NCI-H748 treated with DMSO at 0.1 percent for 48 hours (cell line): ENCODE measurements around the gene MAGIX.
A peak's percentile ranks its signal among the peaks of the same experiment; 100 is the strongest.
"Not testable (repeated sequence)": the region's sequence is repeated elsewhere in the genome, so short reads cannot be mapped to it uniquely, and the experiment has no call there.

Experiments
- DNase-seq: peaks from one replicate; lab custom pipeline; 2025; lab: John Stamatoyannopoulos, UW

The MAGIX gene

GRCh38 chrX:49162620-49163019 lies at the start of gene MAGIX:
MAGIX (plus strand) TSS chrX:49162758; CDS start chrX:49162890, 132 bp downstream.
- no peak for DNase-seq

GRCh38 chrX:49116076-49116475 lies 46.5 kb upstream of the MAGIX start:
- no peak for DNase-seq

DNA sequence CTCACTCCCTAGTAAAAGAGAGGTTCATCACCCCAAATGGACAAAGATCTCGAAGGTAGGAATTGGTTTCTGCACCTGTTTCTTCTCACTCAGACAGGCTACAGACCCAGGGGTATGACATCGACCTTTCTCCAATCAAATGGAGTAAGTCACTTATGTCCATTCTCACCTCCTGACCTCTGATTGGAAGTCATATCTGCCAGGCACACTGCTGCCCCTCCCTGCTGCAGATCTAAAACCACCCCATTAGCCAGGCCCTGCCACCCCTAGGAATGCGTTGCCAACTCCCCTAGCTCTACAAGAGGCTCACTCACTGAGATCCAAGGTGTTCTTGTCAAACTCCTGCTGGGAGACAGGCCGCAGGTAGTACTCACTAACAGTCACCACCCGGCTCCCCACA lies 45.8 kb upstream of the MAGIX start:
- no peak for DNase-seq

DNA sequence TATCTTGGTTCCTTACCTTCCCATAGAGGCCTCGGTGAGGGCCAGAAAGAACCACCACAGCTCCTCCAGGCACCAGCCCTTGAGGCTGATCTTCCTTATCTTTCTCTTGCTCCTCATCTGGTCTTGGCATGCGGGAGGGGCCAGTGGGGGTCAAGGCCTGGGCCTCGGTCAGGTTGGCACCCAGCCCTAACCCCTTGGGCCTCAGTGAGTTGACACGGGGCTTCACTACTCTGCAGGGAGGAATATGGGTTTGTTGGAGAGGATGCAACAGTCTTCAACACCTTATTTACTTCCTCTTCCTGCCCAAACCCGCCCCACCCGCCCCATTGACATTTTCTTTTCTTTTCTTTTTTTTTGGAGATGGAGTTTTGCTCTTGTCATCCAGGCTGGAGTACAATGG lies 45.0 kb upstream of the MAGIX start:
- DNase-seq = no peak

GRCh38 chrX:49120091-49120490 lies 42.5 kb upstream of the MAGIX start:
- no peak for DNase-seq

GRCh38 chrX:49122499-49122898 lies 40.1 kb upstream of the MAGIX start:
- DNase-seq = no peak

DNA sequence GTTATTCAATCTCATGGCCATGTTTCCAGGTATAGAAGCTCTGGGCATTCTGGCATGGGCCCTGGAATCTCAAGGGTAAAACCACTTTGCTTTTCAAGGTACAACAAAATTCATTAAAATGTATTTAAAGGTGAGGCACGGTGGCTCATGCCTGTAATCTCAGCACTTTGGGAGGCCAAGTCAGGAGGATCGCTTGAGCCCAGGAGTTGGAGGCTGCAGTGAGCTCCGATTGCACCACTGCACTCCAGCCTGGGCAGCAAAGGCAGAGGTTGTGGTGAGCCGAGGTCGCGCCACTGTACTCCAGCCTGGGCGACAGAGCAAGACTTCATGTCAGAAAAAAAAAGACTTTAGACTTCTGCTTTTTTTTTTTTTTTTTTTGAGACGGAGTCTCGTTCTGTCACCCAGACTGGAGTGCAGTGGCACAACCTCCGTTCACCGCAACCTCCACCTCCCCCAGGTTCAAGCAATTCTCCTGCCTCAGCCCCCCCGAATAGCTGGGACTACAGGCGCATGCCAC lies 34.8 kb upstream of the MAGIX start:
- not testable (repeated sequence) for DNase-seq

GRCh38 chrX:49129427-49129826 lies 33.1 kb upstream of the MAGIX start:
- DNase-seq = no peak

- not testable (repeated sequence) for DNase-seq
These were observed 30.3 kb upstream of the MAGIX start for GRCh38 chrX:49132275-49132674.

DNA sequence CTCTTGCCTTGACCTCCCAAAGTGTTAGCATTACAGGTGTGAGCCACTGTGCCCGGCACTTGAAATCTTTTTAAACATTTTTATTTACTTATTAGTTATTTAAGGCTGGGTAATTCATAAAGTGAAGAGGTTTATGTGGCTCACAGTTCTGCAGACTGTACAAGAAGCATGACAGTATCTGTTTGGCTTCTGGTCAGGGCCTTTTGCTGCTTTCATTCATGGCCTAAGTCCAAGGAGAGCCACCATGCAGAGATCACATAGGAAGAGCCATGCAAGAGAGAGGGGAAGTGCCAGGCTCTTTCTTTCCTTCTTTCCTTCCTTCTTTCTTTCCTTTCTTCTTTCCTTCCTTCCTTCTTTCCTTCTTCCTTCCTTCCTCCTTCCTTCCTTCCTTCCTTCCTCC lies 28.8 kb upstream of the MAGIX start:
- no peak for DNase-seq

- DNase-seq = no peak
These were observed 25.1 kb upstream of the MAGIX start for GRCh38 chrX:49137492-49137891.

DNA sequence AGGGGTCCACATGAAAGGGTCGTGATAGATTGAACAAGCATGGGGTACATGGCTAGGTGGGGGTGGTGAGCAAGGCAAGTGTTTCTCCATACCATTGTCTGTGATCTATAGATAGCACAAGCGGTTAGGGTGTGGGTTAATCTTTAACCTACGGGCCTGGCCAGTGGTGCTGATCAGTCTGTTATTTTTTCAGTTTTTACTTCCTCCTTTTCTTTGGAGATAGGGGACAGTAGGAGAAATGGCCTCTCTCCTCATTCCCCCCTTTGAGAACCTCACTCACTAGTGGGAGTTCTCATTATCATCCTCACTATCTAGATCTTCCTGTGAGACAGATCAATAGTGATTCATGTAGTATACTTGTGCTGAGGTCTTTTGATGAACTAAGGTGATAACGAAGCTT lies 22.8 kb upstream of the MAGIX start:
- no peak for DNase-seq

DNA sequence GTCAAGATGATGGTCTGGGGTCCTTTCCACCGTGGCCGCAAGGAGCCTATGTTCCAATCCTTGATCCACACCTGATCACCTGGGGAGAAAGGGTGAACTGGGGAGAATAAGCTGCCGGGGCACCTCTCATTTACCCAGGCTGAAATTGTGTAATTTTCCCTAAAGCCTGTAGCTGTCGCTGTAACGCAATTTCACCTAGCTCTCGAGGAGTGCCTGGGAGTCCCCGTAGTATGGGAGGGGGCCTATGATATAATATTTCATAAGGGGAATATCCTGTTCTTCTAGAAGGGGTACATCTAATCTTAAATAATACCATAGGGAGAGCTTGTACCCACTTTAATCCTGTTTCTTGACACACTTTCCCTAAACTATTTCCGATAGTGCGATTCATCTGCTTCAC lies 20.3 kb upstream of the MAGIX start:
- not testable (repeated sequence) for DNase-seq

DNA sequence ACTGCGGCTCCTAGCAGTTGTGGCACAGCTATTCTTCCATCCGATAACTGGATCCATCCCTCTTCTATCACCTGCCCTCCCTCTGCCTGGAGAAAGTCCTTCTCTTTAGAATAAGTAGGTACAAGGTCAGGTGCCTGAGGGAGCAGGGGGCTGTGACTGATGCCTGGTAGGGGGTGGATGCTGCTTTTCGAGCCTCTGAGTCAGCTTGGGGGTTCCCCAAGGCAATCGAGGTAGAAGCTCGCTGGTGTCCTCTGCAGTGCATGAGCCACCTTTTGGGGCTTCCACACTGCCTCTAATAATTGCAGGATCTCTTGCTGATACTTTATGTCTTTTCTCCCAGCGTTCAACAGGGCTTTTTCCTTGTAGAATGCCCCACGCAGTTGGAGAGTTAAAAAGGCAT lies 19.4 kb upstream of the MAGIX start:
- DNase-seq = not testable (repeated sequence)

GRCh38 chrX:49147282-49147681 lies 15.3 kb upstream of the MAGIX start:
- no peak for DNase-seq

DNA sequence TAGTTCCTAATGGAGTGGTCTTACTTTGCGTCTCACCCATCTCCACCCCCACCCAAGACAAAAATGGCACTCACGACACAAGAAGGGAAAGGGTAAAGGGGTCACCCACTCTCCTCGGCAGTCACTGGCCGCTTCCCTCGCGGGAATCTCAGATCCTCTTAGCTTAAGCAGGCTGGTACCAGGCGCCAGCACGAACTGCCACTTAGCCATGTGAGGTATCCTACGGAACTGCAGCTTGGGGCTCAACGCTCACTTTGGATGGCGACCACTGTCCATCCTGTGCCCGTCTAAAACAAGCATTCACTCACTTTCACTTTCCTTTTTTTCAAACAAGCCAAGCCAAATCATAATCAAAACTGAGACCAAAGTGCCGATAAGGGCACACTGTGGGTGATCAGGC lies 14.6 kb upstream of the MAGIX start:
- DNase-seq = no peak

DNA sequence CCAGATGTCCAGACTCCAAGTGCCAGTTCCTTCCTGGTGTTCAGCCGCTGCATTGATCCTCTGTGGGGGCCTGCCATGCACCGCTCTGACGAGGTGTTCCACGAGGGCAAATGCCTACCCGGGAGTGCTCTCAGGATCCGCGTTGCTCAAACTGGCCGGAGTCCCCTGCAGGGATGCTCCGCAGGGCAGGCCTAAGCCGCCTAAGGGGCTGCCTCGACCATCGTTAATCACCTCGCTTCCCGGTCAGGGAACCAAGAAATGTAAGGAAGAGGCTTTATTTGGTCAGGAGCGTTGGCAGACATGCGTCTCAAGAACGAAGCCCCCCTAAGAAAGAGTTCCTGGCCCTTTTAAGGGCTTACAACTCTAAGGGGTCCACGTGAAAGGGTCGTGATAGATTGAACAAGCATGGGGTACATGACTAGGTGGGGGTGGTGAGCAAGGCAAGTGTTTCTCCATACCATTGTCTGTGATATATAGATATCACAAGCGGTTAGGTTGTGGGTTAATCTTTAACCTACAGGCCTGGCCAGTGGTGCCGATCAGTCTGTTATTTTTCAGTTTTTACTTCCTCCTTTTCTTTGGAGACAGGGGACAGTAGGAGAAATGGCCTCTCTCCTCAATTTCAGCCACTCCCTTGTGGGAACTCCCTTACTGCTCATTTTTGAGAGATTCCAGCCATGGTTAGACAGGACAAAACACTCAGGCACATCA lies 14.0 kb upstream of the MAGIX start:
- DNase-seq = not testable (repeated sequence)

DNA sequence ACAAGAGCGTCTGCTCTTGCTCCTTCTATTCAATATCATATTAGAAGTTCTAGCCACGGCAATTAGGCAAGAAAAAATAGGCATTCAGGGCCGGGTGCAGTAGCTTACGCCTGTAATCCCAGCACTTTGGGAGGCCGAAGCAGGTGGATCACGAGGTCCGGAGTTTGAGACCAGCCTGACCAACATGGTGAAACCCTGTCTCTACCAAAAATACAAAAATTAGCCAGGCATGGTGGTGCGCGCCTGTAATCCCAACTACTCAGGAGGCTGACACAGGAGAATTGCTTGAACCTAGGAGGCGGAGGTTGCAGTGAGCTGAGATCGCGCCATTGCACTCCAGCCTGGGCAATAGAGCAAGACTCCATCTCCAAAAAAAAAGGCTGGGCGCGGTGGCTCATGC lies 13.3 kb upstream of the MAGIX start:
- not testable (repeated sequence) for DNase-seq

- no peak for DNase-seq
These were observed 9.1 kb upstream of the MAGIX start for GRCh38 chrX:49153467-49153866.

DNA sequence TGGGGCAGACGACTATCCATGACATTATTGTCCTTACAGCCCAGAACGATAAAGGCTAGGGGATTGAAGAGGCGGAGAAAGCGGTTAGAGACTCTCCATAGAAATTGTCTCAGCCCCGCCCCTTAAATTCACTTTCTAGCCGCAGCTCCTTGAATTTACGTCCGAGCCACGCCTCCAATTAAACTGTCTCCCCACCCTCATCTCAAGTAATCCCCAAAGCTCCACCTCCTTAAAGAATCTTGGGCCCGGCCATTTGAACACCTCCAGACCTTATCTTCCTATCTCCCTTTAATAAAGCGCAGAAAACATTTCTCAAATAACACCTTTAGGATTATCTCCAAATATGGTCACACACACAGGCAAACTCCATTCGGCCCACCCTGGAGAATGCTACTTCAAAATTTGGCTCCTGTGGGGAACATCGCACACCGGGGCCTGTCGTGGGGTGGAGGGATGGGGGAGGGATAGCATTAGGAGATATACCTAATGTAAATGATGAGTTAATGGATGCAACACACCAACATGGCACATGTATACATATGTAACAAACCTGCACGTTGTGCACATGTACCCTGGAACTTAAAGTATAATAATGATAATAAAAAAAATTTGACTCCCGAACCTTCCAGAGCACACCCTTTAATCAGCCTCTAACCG lies 7.2 kb upstream of the MAGIX start:
- peak; percentile 39 for DNase-seq

DNA sequence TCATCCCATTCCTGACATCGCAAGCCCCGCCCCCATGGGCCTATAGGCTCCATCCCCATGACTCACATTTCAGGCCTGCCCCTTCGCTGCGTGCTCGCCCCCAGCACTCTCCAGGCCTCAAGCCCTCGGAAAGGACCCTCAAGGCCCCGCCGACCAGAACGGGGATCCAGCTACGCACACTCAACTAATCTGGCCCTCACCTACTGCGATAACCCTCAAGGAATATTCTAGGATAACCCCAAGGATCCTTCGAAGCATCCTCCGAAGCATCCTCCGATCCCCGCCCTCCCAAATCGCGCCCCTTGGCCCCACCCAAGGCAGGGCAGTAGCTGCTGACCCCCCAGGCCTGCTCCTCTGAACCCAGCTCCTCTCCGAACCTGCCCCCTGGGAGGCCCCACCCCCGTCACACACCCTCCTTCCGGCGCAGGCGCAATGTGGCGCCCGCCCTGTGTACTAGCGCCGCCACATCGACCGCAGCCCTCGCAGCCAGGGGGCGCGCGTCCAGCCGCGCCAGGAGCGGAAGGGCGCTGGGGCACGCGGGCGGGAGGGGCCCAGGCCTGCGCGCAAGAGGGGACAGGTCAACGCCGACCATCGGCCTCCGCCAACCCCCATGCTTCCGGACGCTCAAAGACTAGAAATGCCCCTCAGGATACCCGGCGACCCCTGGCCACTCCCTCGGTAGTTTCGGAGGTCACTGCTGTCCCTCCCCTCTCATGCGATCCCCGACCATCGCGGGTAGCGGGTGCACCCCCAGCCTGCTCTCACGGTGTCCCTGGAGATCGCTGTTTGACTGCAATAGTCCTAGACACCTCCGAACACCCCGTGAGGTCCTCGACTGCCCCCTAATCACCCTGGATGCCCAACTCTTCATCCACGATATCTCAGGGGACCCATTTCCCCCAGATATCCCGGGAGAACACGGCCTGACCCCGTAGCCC lies 6.4 kb upstream of the MAGIX start:
- DNase-seq = peak; percentile 67

- DNase-seq = no peak
These were observed 5.4 kb upstream of the MAGIX start for GRCh38 chrX:49157194-49157593.
